ENCODE measurements around the gene CAV3. TPM values are rescaled to one million over a fixed set of nuclear protein-coding genes. Genes with fewer than 3 reads are reported as not detected.

CAV3 gene
- total RNA-seq, 2 experiments from 2014 or later, result not detected

GRCh38 chr3:8775181-8775580, 41.6 kb downstream of the CAV3 start:
- H3K4me1 Mint-ChIP-seq, result no peaks in the 10 kb centered on the region
- no peaks in the 10 kb centered on the region for H3K36me3 Mint-ChIP-seq (ENCODE audit: low read depth)
- no peaks in the 10 kb centered on the region for H3K9me3 Mint-ChIP-seq
- H3K4me3 Mint-ChIP-seq, result no peak overlapping the region
- no peak for DNase-seq
- H3K27me3 Mint-ChIP-seq, result peaks cover 14% of the 10 kb centered on the region
- no peak overlapping the region for H3K27ac Mint-ChIP-seq
- ChIA-PET CTCF (no interaction called here), POLR2A (no interaction called here)

GRCh38 chr3:8775602-8776001, 42.0 kb downstream of the CAV3 start:
- H3K9me3 Mint-ChIP-seq, result no peaks in the 10 kb centered on the region
- H3K27me3 Mint-ChIP-seq, result peaks cover 10% of the 10 kb centered on the region
- no peak overlapping the region for H3K27ac Mint-ChIP-seq
- DNase-seq, result no peak
- ChIA-PET CTCF (no interaction called here), POLR2A (no interaction called here)
- no peaks in the 10 kb centered on the region for H3K4me1 Mint-ChIP-seq
- no peak overlapping the region for H3K4me3 Mint-ChIP-seq
- H3K36me3 Mint-ChIP-seq (ENCODE audit: low read depth), result no peaks in the 10 kb centered on the region

GRCh38 chr3:8776406-8776805, 42.8 kb downstream of the CAV3 start:
- Mint-ChIP-seq H3K4me1 (no peaks in the 10 kb centered on the region), H3K4me3 (no peak overlapping the region), H3K9me3 (no peaks in the 10 kb centered on the region), H3K27me3 (peaks cover 5% of the 10 kb centered on the region), H3K36me3 (ENCODE audit: low read depth) (no peaks in the 10 kb centered on the region), H3K27ac (no peak overlapping the region)
- no peak for DNase-seq
- CTCF ChIA-PET, result no interaction called here
- POLR2A ChIA-PET, result no interaction called here

- H3K9me3 Mint-ChIP-seq, result no peaks in the 10 kb centered on the region
- no peaks in the 10 kb centered on the region for H3K4me1 Mint-ChIP-seq
- H3K4me3 Mint-ChIP-seq, result no peak overlapping the region
- POLR2A ChIA-PET, result no interaction called here
- no peak overlapping the region for H3K27ac Mint-ChIP-seq
- no peaks in the 10 kb centered on the region for H3K36me3 Mint-ChIP-seq (ENCODE audit: low read depth)
- CTCF ChIA-PET, result interaction anchor here (3.4 kb wide), 1 partner anchor 8 kb away, joined by 15 read pairs; the partner anchor contains the start of gene OXTR
- no peak for DNase-seq
- no peaks in the 10 kb centered on the region for H3K27me3 Mint-ChIP-seq
These were observed 43.8 kb downstream of the CAV3 start for GRCh38 chr3:8777201-8777977.

GRCh38 chr3:8777978-8778267, 44.3 kb downstream of the CAV3 start:
- CTCF ChIA-PET, result interaction anchor here (3.4 kb wide), 1 partner anchor 9 kb away, joined by 15 read pairs; the partner anchor contains the start of gene OXTR
- Mint-ChIP-seq H3K4me1 (no peaks in the 10 kb centered on the region), H3K36me3 (ENCODE audit: low read depth) (no peaks in the 10 kb centered on the region), H3K9me3 (no peaks in the 10 kb centered on the region), H3K4me3 (no peak overlapping the region), H3K27ac (no peak overlapping the region), H3K27me3 (no peaks in the 10 kb centered on the region)
- DNase-seq, result no peak
- POLR2A ChIA-PET, result no interaction called here

GRCh38 chr3:8778475-8778874, 44.9 kb downstream of the CAV3 start:
- ChIA-PET CTCF (interaction anchor here (3.4 kb wide), 1 partner anchor 9 kb away, joined by 15 read pairs; the partner anchor contains the start of gene OXTR), POLR2A (no interaction called here)
- Mint-ChIP-seq H3K27me3 (no peaks in the 10 kb centered on the region), H3K27ac (no peak overlapping the region), H3K36me3 (ENCODE audit: low read depth) (no peaks in the 10 kb centered on the region), H3K4me3 (no peak overlapping the region), H3K9me3 (no peaks in the 10 kb centered on the region), H3K4me1 (no peaks in the 10 kb centered on the region)
- DNase-seq, result no peak

- no peaks in the 10 kb centered on the region for H3K4me1 Mint-ChIP-seq
- POLR2A ChIA-PET, result no interaction called here
- CTCF ChIA-PET, result interaction anchor here (3.4 kb wide), 1 partner anchor 11 kb away, joined by 15 read pairs; the partner anchor contains the start of gene OXTR
- H3K27ac Mint-ChIP-seq, result no peak overlapping the region
- no peaks in the 10 kb centered on the region for H3K36me3 Mint-ChIP-seq (ENCODE audit: low read depth)
- DNase-seq, result no peak
- H3K4me3 Mint-ChIP-seq, result no peak overlapping the region
- no peaks in the 10 kb centered on the region for H3K27me3 Mint-ChIP-seq
- H3K9me3 Mint-ChIP-seq, result no peaks in the 10 kb centered on the region
These were observed 46.7 kb downstream of the CAV3 start for GRCh38 chr3:8780279-8780678.

- peaks cover 3% of the 10 kb centered on the region for H3K27me3 Mint-ChIP-seq
- H3K27ac Mint-ChIP-seq, result no peak overlapping the region
- POLR2A ChIA-PET, result no interaction called here
- H3K9me3 Mint-ChIP-seq, result peaks cover 1% of the 10 kb centered on the region
- DNase-seq, result no peak
- H3K36me3 Mint-ChIP-seq (ENCODE audit: low read depth), result no peaks in the 10 kb centered on the region
- H3K4me3 Mint-ChIP-seq, result no peak overlapping the region
- H3K4me1 Mint-ChIP-seq, result no peaks in the 10 kb centered on the region
- CTCF ChIA-PET, result no interaction called here
These were observed 51.3 kb downstream of the CAV3 start for GRCh38 chr3:8784676-8785435.

- Mint-ChIP-seq H3K27ac (no peak overlapping the region), H3K9me3 (peaks cover 1% of the 10 kb centered on the region), H3K36me3 (ENCODE audit: low read depth) (no peaks in the 10 kb centered on the region), H3K4me3 (no peak overlapping the region), H3K27me3 (peaks cover 3% of the 10 kb centered on the region), H3K4me1 (no peaks in the 10 kb centered on the region)
- POLR2A ChIA-PET, result no interaction called here
- CTCF ChIA-PET, result no interaction called here
- no peak for DNase-seq
These were observed 56.9 kb downstream of the CAV3 start for GRCh38 chr3:8790529-8790928.

- CTCF ChIA-PET, result no interaction called here
- Mint-ChIP-seq H3K27me3 (no peaks in the 10 kb centered on the region), H3K27ac (no peak overlapping the region), H3K4me3 (no peak overlapping the region), H3K9me3 (peaks cover 1% of the 10 kb centered on the region), H3K4me1 (no peaks in the 10 kb centered on the region), H3K36me3 (ENCODE audit: low read depth) (no peaks in the 10 kb centered on the region)
- no peak for DNase-seq
- POLR2A ChIA-PET, result no interaction called here
These were observed 59.6 kb downstream of the CAV3 start for GRCh38 chr3:8793242-8793641.

GRCh38 chr3:8794247-8794646, 60.6 kb downstream of the CAV3 start:
- CTCF ChIA-PET, result no interaction called here
- no peak overlapping the region for H3K4me3 Mint-ChIP-seq
- H3K27ac Mint-ChIP-seq, result no peak overlapping the region
- no peaks in the 10 kb centered on the region for H3K36me3 Mint-ChIP-seq (ENCODE audit: low read depth)
- POLR2A ChIA-PET, result no interaction called here
- peaks cover 1% of the 10 kb centered on the region for H3K9me3 Mint-ChIP-seq
- H3K4me1 Mint-ChIP-seq, result no peaks in the 10 kb centered on the region
- H3K27me3 Mint-ChIP-seq, result no peaks in the 10 kb centered on the region
- no peak for DNase-seq
